Measurements from ENCODE around the gene GLUD1.
"Not testable (repeated sequence)": the region's sequence is repeated elsewhere in the genome, so short reads cannot be mapped to it uniquely, and the experiment has no call there.

The GLUD1 gene

GRCh38 chr10:87038786-87039185 lies 55.9 kb downstream of the GLUD1 start:
- no peak for DNase-seq

GRCh38 chr10:87038286-87038717 lies 56.3 kb downstream of the GLUD1 start:
- DNase-seq: no peak

- DNase-seq: no peak
Measured at GRCh38 chr10:87036623-87037022, 58.0 kb downstream of the GLUD1 start.

- DNase-seq: no peak
Measured at GRCh38 chr10:87030912-87031635, 63.6 kb downstream of the GLUD1 start.

- DNase-seq: not testable (repeated sequence)
Measured at GRCh38 chr10:87030419-87030818, 64.2 kb downstream of the GLUD1 start.

- DNase-seq: not testable (repeated sequence)
Measured at GRCh38 chr10:87026747-87027508, 67.7 kb downstream of the GLUD1 start.

GRCh38 chr10:87025285-87025958 lies 69.2 kb downstream of the GLUD1 start:
- not testable (repeated sequence) for DNase-seq

- not testable (repeated sequence) for DNase-seq
Measured at GRCh38 chr10:87020056-87020455, 74.6 kb downstream of the GLUD1 start, which contains the start of gene FAM25A. FAM25A (plus strand) TSS chr10:87020294; CDS start chr10:87020325, 31 bp downstream.

GRCh38 chr10:87019504-87019903 lies 75.1 kb downstream of the GLUD1 start:
- not testable (repeated sequence) for DNase-seq

- not testable (repeated sequence) for DNase-seq
Measured at GRCh38 chr10:87019066-87019465, 75.6 kb downstream of the GLUD1 start.

GRCh38 chr10:87018127-87018526 lies 76.5 kb downstream of the GLUD1 start:
- DNase-seq: not testable (repeated sequence)

- not testable (repeated sequence) for DNase-seq
Measured at GRCh38 chr10:87014986-87015716, 79.5 kb downstream of the GLUD1 start.

- not testable (repeated sequence) for DNase-seq
Measured at GRCh38 chr10:87013528-87013927, 81.1 kb downstream of the GLUD1 start.

GRCh38 chr10:87009134-87009696 lies 85.4 kb downstream of the GLUD1 start:
- not testable (repeated sequence) for DNase-seq

- DNase-seq: not testable (repeated sequence)
Measured at GRCh38 chr10:87008303-87008702, 86.3 kb downstream of the GLUD1 start.

- DNase-seq: not testable (repeated sequence)
Measured at GRCh38 chr10:87007674-87008073, 87.0 kb downstream of the GLUD1 start.

- not testable (repeated sequence) for DNase-seq
Measured at GRCh38 chr10:87007124-87007523, 87.5 kb downstream of the GLUD1 start.

- no peak for DNase-seq
Measured at GRCh38 chr10:87000491-87000890, 94.2 kb downstream of the GLUD1 start.

All from DMS 273 treated with DMSO at 0.1 percent for 48 hours (cell line).